Ovary (tissue), 9 donors: ENCODE results near the gene TMPRSS11E. TPM values are rescaled to one million over a fixed set of nuclear protein-coding genes. Genes with fewer than 3 reads are reported as not detected.

Source experiments
- DNase-seq, 5 donors: peaks; one replicate each; pipeline ENCODE4 v3.0.0-alpha.2; 2019 to 2020
- H3K27ac ChIP-seq, 2 donors: fragments of 200-600 bp; one replicate each; pipeline versions ENCODE4 v1.5.1 to v1.8.0; 2019 to 2022
- H3K27me3 ChIP-seq: fragments of 200-600 bp; one replicate; pipeline ENCODE4 v1.8.0; 2022
- H3K36me3 ChIP-seq: fragments of 200-600 bp; sonication (generic); one replicate; pipeline ENCODE4 v1.5.1; 2019
- H3K4me1 ChIP-seq: one replicate; pipeline ENCODE4 v1.8.1; 2013; ENCODE audit warnings: mild to moderate bottlenecking, moderate library complexity; ENCODE audit not compliant: insufficient read depth
- H3K4me3 ChIP-seq: fragments of 200-600 bp; sonication (generic); one replicate; pipeline ENCODE4 v1.5.1; 2017
- H3K9me3 ChIP-seq, 2 donors: fragments of 200-600 bp in 1 of 2; sonication (generic) in 1 of 2; one replicate each; pipeline versions ENCODE4 v1.5.1 to v1.8.1; 2013 to 2019; ENCODE audit warnings: mild to moderate bottlenecking in 1 of 2, moderate library complexity in 1 of 2
- EP300 ChIP-seq: sonication (generic); formaldehyde crosslinking; IDR thresholded peaks from one replicate; pipeline ENCODE4 v1.6.1; 2017; ENCODE audit warnings: antibody characterized with exemption
- POLR2A ChIP-seq: fragments of 450-650 bp; IDR thresholded peaks from one replicate; pipeline ENCODE4 v1.6.1; 2017; ENCODE audit warnings: antibody characterized with exemption, mild to moderate bottlenecking, moderate library complexity
- WGBS, 3 donors: extraction: QIAGEN DNeasy Blood & Tissue Kit in 1 of 3; methylation state at CpG; one replicate each; pipeline versions ENCODE4 v1.1.5 to v1.1.7; 2013 to 2017; 5-methylcytosine and 5-hydroxymethylcytosine counted together
- intact Hi-C, 4 donors: fragments of 100-400 bp; cut with DNase I; formaldehyde crosslinking; loops; one replicate each; pipeline versions ENCODE4 v1.11.0 to v1.15.1; 2022 to 2023
- polyA plus RNA-seq, 2 donors: library from polyadenylated mRNA; stranded (reverse); fragments of 200-250 nt in 1 of 2; fragments of 350-450 nt in 1 of 2; fragmentation: Illumina TruSeq in 1 of 2; extraction: RNeasy Lipid Tissue Mini Kit (QIAGEN cat#74804) in 1 of 2; gene quantifications; one replicate each; pipeline ENCODE4 v1.2.3, GENCODE V29; 2013 to 2014
- total RNA-seq, 7 donors: library from RNA; depleted of rRNA in 2 of 7; stranded (reverse); fragments of >200 nt in 2 of 7; fragmentation: NEBNext Ultra II Directional in 3 of 7; extraction: Animal tissue kit (Norgen Biotek cat#: 25700) in 3 of 7; gene quantifications; one replicate each; pipeline versions ENCODE4 v1.1.0 to v1.2.4, GENCODE V29; 2016 to 2023
- TF ChIP-seq, protein P1 (sequence below), 3 donors: fragments of 450-650 bp in 2 of 3; fragments of 200-600 bp in 1 of 3; IDR thresholded peaks; one replicate each; pipeline versions ENCODE4 v1.5.1 to v1.8.0; 2016 to 2022; ENCODE audit warnings: antibody characterized with exemption in 3 of 3, mild to moderate bottlenecking in 1 of 3
- donor health status: DM: no; HTN: no; CAD: no; lungs with moderate emphysema.
- donor health status: DM: no; HTN: no; CAD: no.
- donor health status: Bipolar disorder and iron deficiency.
- donor health status: DM: yes; HTN: yes; CAD: no.
- donor health status: DM: no; HTN: no; CAD: no.
- donor health status: DM: yes; HTN: yes; CAD: no.

Gene TMPRSS11E
- total and polyA plus RNA-seq, 9 donors: not detected

DNA sequence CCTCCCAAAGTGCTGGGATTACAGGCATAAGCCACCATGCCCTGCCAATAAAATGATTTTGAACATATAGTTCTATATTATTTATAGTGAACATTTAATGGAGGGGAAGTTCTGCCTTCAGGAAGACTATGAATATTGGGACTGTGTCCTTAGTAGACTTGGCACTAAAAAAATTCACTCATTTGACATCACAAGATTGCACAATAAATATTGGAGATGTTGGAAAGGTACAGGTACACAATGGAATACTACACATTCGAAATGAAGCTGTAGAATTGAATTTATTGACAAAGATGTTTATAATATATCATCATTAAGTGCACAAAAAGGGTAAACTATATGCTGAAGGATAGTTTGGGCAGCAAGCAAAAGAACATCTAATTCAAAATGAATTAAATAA lies 13.0 kb upstream of the TMPRSS11E start:
- no peak overlapping the region for H3K4me3 ChIP-seq
- TF ChIP-seq POLR2A (no peak), EP300 (no peak)
- TF ChIP-seq, protein P1, sequence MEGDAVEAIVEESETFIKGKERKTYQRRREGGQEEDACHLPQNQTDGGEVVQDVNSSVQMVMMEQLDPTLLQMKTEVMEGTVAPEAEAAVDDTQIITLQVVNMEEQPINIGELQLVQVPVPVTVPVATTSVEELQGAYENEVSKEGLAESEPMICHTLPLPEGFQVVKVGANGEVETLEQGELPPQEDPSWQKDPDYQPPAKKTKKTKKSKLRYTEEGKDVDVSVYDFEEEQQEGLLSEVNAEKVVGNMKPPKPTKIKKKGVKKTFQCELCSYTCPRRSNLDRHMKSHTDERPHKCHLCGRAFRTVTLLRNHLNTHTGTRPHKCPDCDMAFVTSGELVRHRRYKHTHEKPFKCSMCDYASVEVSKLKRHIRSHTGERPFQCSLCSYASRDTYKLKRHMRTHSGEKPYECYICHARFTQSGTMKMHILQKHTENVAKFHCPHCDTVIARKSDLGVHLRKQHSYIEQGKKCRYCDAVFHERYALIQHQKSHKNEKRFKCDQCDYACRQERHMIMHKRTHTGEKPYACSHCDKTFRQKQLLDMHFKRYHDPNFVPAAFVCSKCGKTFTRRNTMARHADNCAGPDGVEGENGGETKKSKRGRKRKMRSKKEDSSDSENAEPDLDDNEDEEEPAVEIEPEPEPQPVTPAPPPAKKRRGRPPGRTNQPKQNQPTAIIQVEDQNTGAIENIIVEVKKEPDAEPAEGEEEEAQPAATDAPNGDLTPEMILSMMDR (IDR thresholded peaks at IDR 0.05): no peak
- H3K4me1 ChIP-seq: no peaks in the 10 kb centered on the region
- H3K9me3 ChIP-seq: no peaks in the 10 kb centered on the region
- no peak for DNase-seq
- intact Hi-C loops: no loop called here
- H3K36me3 ChIP-seq: no peaks in the 10 kb centered on the region
- H3K27ac ChIP-seq: no peak overlapping the region
- no peaks in the 10 kb centered on the region for H3K27me3 ChIP-seq
- WGBS, 3 donors: 70 to 91% (median 75%) methylated on average over 1 of the region's 1 CpG

DNA sequence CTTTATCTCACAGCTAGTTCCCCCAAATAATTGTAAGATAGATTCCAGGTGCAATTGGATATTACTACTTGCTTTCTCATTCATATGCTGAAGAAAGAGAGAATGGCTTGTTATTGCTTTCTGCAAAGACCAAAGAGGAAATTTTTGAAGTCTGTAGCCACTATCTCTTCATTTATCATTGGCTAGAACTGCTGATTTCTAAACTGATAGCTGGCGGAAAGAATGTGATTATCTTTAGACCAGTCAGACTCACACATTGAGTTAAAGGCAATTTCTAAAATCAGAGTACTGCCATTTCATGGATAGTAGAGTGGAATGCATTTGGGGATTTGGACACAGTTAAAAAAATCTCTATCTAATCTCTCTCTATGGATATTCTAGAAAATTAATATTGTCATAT lies 12.4 kb upstream of the TMPRSS11E start:
- Histone ChIP-seq H3K4me3 (no peak overlapping the region), H3K36me3 (no peaks in the 10 kb centered on the region), H3K27ac (no peak overlapping the region), H3K4me1 (no peaks in the 10 kb centered on the region), H3K27me3 (no peaks in the 10 kb centered on the region), H3K9me3 (no peaks in the 10 kb centered on the region)
- no peak for TF ChIP-seq POLR2A
- TF ChIP-seq EP300: no peak
- TF ChIP-seq, protein P1 (IDR thresholded peaks at IDR 0.05): no peak
- intact Hi-C loops: no loop called here
- DNase-seq: no peak
- WGBS, 3 donors: 50 to 76% (median 61%) methylated on average over 1 of the region's 1 CpG

DNA sequence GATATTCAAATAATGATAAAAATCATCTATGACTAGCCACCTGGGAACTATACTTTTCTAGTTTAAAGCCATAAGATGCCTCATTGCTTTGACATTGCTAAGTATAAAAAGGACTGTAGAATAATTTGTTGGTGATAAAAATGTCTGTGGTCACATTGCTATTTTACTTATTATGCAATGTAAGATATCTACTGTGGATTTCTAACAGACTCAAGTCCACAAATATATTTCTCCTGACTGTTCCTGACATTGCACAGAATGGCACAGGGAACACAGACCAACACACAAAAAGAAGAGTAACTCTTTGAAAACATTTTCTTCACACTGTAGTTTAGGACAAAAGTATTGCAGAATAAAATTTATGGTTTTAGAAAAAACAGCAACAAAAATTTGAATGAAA lies 2.2 kb upstream of the TMPRSS11E start:
- DNase-seq: no peak
- no peaks in the 10 kb centered on the region for H3K27me3 ChIP-seq
- H3K27ac ChIP-seq: no peak overlapping the region
- no peaks in the 10 kb centered on the region for H3K4me1 ChIP-seq
- no peak overlapping the region for H3K4me3 ChIP-seq
- intact Hi-C loops: no loop called here
- TF ChIP-seq, protein P1 (IDR thresholded peaks at IDR 0.05): no peak
- TF ChIP-seq EP300: no peak
- no peak for TF ChIP-seq POLR2A
- no peaks in the 10 kb centered on the region for H3K36me3 ChIP-seq
- H3K9me3 ChIP-seq: no peaks in the 10 kb centered on the region

DNA sequence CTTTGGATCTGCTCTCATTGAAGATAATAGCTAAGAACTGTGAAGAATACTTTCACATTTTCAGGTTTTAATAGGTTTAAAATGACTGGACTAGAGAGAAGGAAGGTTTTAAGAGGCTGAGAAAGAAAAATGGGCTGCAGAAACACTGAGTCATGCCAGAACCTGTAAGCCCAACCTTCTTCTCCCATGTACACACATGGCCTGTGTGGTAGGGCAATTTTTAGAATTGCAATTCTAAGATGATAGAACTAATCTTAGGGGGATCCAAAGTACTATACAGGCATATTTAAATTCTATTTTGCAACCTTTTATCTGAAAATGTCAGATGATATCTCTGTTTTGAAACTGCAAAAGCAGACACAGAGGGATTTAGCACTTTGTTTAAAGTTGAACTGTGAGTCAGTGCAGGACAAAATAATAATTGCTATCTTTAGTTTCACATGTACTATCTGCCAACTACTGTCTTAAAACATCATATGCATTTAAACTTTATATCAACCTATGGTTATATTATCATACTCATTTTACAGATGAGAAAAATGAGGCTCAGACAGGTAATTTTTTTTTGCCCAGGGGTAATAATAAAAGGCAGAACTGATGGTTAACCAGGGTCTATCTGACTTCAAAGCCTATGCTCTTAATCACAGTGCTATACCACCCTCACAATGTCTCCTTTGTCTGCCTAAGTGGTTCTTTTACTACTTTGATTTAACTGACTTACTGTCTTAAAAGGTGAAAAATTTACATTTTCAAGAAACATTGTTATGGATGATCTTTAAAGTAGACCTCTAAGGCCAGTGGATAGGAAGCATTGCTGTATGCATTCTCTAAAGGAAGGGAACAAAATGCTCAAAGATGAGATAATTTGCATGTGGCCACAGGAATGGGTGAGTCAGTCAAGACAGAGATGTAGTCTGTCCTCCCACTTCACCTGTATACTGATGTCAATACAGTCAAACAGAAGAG lies 4.3 kb downstream of the TMPRSS11E start:
- no peak for DNase-seq
- no peaks in the 10 kb centered on the region for H3K36me3 ChIP-seq
- no peaks in the 10 kb centered on the region for H3K9me3 ChIP-seq
- intact Hi-C loops: no loop called here
- H3K4me3 ChIP-seq: no peak overlapping the region
- no peak overlapping the region for H3K27ac ChIP-seq
- H3K27me3 ChIP-seq: no peaks in the 10 kb centered on the region
- H3K4me1 ChIP-seq: no peaks in the 10 kb centered on the region
- TF ChIP-seq EP300 (no peak), POLR2A (no peak)
- TF ChIP-seq, protein P1 (IDR thresholded peaks at IDR 0.05): no peak
